Osteoblast (primary cell): Measurements from ENCODE around the gene RASA3. TPM values are rescaled to one million over a fixed set of nuclear protein-coding genes. Genes with fewer than 3 reads are reported as not detected.
A peak's percentile ranks its signal among the peaks of the same experiment; 100 is the strongest.

Experiments used
- DNase-seq: peaks from one replicate; pipeline ENCODE4 v3.0.0; 2011; ENCODE audit warnings: low spot score, mixed read lengths; ENCODE audit not compliant: insufficient read length; ENCODE audit errors: missing footprints
- H2AFZ ChIP-seq: 2 replicates; pipeline ENCODE4 v1.6.0; 2011; ENCODE audit warnings: mild to moderate bottlenecking, low read length
- H3K27ac ChIP-seq: 2 replicates; pipeline ENCODE4 v1.5.1; 2011; ENCODE audit warnings: mild to moderate bottlenecking, low read depth, low read length, moderate library complexity
- H3K27me3 ChIP-seq: 2 replicates; pipeline ENCODE4 v1.6.0; 2012; ENCODE audit warnings: mild to moderate bottlenecking, control low read depth, inconsistent platforms, low read length, moderate library complexity; ENCODE audit not compliant: insufficient read depth
- H3K36me3 ChIP-seq: 2 replicates; pipeline ENCODE4 v1.5.1; 2011; ENCODE audit warnings: mild to moderate bottlenecking, low read length, control low read depth, moderate library complexity; ENCODE audit not compliant: insufficient read depth
- H3K4me1 ChIP-seq: 2 replicates; pipeline ENCODE4 v1.5.1; 2011; ENCODE audit warnings: mild to moderate bottlenecking, low read length, control low read depth, moderate library complexity; ENCODE audit not compliant: insufficient read depth
- H3K4me2 ChIP-seq: 2 replicates; pipeline ENCODE4 v1.6.0; 2011; ENCODE audit warnings: mild to moderate bottlenecking, low read length; ENCODE audit not compliant: insufficient read depth
- H3K4me3 ChIP-seq: fragments of 200-600 bp; sonication (generic); 3 replicates; pipeline ENCODE4 v1.5.1; 2012; ENCODE audit warnings: mild to moderate bottlenecking, low read length, inconsistent platforms; ENCODE audit not compliant: insufficient read depth
- H3K79me2 ChIP-seq: 2 replicates; pipeline ENCODE4 v1.6.0; 2012; ENCODE audit warnings: mild to moderate bottlenecking, low read length, control low read depth, inconsistent platforms; ENCODE audit not compliant: insufficient read depth
- H3K9me3 ChIP-seq: 2 replicates; pipeline ENCODE4 v1.5.1; 2011; ENCODE audit warnings: low read depth, low read length, control low read depth
- H4K20me1 ChIP-seq: 2 replicates; pipeline ENCODE4 v1.6.0; 2012; ENCODE audit warnings: mild to moderate bottlenecking, low read length, control low read depth; ENCODE audit not compliant: insufficient read depth
- total RNA-seq: library from RNA; depleted of rRNA; stranded (reverse); fragments of >200 nt; gene quantifications from 2 replicates; pipeline ENCODE4 v1.2.3, GENCODE V29; 2012
- TF ChIP-seq, protein P1 (sequence below): IDR thresholded peaks from 2 replicates; pipeline ENCODE4 v1.5.1; 2011; ENCODE audit warnings: mild to moderate bottlenecking, low read depth, low read length, moderate library complexity; ENCODE audit errors: extremely low read depth

The RASA3 gene
- total RNA-seq, 1 donor, result 41.3 TPM

DNA sequence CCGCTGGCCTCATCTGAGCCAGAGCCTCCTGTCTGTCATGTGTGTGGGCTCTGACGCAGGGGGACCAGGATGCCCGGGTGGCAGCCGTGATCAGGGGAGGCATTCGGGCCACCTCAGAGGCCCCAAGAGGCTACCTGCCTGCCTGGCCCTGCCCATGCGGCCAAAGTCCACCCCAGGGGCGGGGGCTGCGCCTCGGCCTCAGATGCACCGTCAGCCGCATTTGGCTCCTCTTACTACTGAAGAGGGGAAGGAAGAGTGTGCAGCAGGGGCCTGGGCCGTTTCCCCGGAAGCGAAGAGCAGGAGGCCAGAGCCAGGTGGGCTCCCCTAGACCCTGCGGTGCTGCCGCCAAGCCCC, 192.5 kb downstream of the RASA3 start:
- no peaks in the 10 kb centered on the region for H3K36me3 ChIP-seq
- no peak overlapping the region for H3K27ac ChIP-seq
- no peaks in the 10 kb centered on the region for H4K20me1 ChIP-seq
- H3K4me2 ChIP-seq, result no peak overlapping the region
- TF ChIP-seq, protein P1, sequence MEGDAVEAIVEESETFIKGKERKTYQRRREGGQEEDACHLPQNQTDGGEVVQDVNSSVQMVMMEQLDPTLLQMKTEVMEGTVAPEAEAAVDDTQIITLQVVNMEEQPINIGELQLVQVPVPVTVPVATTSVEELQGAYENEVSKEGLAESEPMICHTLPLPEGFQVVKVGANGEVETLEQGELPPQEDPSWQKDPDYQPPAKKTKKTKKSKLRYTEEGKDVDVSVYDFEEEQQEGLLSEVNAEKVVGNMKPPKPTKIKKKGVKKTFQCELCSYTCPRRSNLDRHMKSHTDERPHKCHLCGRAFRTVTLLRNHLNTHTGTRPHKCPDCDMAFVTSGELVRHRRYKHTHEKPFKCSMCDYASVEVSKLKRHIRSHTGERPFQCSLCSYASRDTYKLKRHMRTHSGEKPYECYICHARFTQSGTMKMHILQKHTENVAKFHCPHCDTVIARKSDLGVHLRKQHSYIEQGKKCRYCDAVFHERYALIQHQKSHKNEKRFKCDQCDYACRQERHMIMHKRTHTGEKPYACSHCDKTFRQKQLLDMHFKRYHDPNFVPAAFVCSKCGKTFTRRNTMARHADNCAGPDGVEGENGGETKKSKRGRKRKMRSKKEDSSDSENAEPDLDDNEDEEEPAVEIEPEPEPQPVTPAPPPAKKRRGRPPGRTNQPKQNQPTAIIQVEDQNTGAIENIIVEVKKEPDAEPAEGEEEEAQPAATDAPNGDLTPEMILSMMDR, result no peak
- H3K4me3 ChIP-seq, result no peak overlapping the region
- H3K79me2 ChIP-seq, result no peaks in the 10 kb centered on the region
- no peaks in the 10 kb centered on the region for H3K27me3 ChIP-seq
- H3K4me1 ChIP-seq, result peaks cover 3% of the 10 kb centered on the region
- no peak for DNase-seq
- H3K9me3 ChIP-seq, result no peaks in the 10 kb centered on the region
- no peak overlapping the region for H2AFZ ChIP-seq

DNA sequence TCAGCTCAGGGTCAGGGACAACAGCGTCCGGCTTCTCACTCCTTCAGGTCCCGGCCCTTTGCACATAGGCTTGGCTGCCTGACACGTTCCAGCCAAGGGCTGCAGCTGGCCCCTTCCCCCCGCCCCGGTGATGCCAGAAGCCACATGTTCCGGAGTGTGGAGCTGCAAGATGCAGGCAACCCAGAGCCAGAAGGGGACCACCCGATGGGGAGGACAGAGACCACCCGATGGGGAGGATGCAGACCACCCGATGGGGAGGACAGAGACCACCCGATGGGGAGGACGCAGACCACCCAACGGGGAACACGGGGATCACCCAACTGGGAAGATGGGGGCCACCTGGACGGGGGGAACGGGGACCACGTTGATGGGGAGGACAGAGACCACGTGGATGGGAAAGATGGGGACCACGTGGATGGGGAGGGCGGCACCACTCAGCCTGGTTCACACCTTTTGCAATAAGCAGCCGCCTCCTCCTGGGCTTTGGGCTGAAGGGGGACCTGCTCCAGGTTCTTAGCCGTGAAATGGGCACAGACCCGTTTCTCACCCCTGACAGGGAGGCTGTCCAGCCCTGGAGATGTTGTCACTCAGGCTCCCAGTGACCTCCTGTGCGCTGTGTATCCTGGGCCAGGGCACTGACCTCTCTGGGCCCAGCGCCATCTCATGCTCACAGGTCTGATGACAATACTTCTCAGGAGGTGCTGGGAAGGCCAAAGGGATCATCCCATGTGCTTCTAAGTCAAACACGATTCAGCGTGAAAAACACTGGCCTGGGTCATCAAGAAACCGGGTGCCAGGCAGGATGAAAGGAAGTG, 193.1 kb downstream of the RASA3 start:
- DNase-seq, result peak; percentile 80
- Histone ChIP-seq H3K4me3 (no peak overlapping the region), H2AFZ (no peak overlapping the region), H3K27ac (no peak overlapping the region), H3K4me1 (peaks cover 3% of the 10 kb centered on the region), H4K20me1 (no peaks in the 10 kb centered on the region), H3K79me2 (no peaks in the 10 kb centered on the region), H3K9me3 (no peaks in the 10 kb centered on the region), H3K36me3 (no peaks in the 10 kb centered on the region), H3K27me3 (no peaks in the 10 kb centered on the region), H3K4me2 (no peak overlapping the region)
- TF ChIP-seq, protein P1, result no peak

DNA sequence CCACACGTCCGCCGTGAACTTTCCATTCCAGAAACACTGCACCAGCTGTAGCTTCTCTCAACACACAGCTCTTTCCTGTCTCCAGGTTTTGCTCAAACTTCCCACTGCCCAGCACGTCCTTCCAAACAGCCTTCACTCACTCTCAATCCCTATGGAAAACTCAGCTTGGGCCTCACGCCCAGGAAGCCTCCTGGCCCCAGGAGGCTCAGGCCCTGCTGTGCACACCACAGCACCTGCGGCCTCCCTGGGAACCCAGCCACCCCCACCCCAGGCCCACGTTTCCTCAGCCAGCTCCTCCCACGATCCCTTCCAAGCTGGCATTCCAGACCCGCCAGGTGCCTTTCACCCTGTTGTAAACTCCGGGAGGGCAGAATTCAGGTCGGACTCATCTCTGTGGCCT, 193.7 kb downstream of the RASA3 start:
- peak; percentile 77 for DNase-seq
- Histone ChIP-seq H3K4me2 (no peak overlapping the region), H3K4me1 (peaks cover 3% of the 10 kb centered on the region), H4K20me1 (no peaks in the 10 kb centered on the region), H3K9me3 (no peaks in the 10 kb centered on the region), H3K4me3 (no peak overlapping the region), H3K27me3 (no peaks in the 10 kb centered on the region), H2AFZ (no peak overlapping the region), H3K79me2 (no peaks in the 10 kb centered on the region), H3K36me3 (no peaks in the 10 kb centered on the region), H3K27ac (no peak overlapping the region)
- TF ChIP-seq, protein P1, result no peak

DNA sequence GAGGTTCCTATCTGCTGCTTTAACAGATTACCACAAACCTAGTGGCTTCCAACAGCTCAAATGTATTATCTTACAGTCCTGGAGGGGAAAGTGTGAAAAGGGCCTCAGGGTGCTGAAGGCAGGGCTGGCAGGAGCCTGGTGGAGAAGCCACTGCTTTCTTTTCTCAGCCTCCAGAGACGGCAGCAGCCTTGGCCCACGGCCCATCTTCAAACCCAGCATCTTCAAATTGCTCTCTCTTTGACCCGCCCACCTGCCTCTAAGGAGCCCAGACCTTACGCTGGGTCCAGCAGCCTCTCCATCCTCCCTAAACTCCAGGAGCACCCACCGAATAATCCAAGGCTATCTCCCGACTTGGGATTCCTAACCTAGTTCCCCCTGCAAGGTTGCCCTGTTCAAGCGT, 194.2 kb downstream of the RASA3 start:
- no peak overlapping the region for H3K4me2 ChIP-seq
- H3K9me3 ChIP-seq, result no peaks in the 10 kb centered on the region
- H3K4me3 ChIP-seq, result no peak overlapping the region
- H3K4me1 ChIP-seq, result peaks cover 3% of the 10 kb centered on the region
- H3K79me2 ChIP-seq, result no peaks in the 10 kb centered on the region
- H3K27me3 ChIP-seq, result no peaks in the 10 kb centered on the region
- no peaks in the 10 kb centered on the region for H4K20me1 ChIP-seq
- TF ChIP-seq, protein P1, result no peak
- DNase-seq, result peak; percentile 58
- no peaks in the 10 kb centered on the region for H3K36me3 ChIP-seq
- no peak overlapping the region for H3K27ac ChIP-seq
- H2AFZ ChIP-seq, result no peak overlapping the region
